Activated T-helper 9 cell treated with anti-CD3 and anti-CD28 coated beads, Interleukin-2, amount 50 U/mL, for 16 hours (primary cell): ENCODE measurements around the gene DCUN1D3.
"Not testable (repeated sequence)": the region's sequence is repeated elsewhere in the genome, so short reads cannot be mapped to it uniquely, and the experiment has no call there.

Experiments used
- DNase-seq: peaks from one replicate; pipeline ENCODE4 v3.0.0-alpha.2; 2020; ENCODE audit warnings: low read depth

The DCUN1D3 gene

GRCh38 chr16:20862162-20862960 lies 37.8 kb downstream of the DCUN1D3 start:
- DNase-seq: no peak

- not testable (repeated sequence) for DNase-seq
These were observed 39.2 kb downstream of the DCUN1D3 start for GRCh38 chr16:20860995-20861394.

GRCh38 chr16:20860361-20860760 lies 39.8 kb downstream of the DCUN1D3 start:
- DNase-seq: no peak

- no peak for DNase-seq
These were observed 40.5 kb downstream of the DCUN1D3 start for GRCh38 chr16:20859699-20860098.

- DNase-seq: no peak
These were observed 40.9 kb downstream of the DCUN1D3 start for GRCh38 chr16:20859229-20859628.

GRCh38 chr16:20857281-20857680 lies 42.9 kb downstream of the DCUN1D3 start:
- no peak for DNase-seq

- no peak for DNase-seq
These were observed 45.2 kb downstream of the DCUN1D3 start for GRCh38 chr16:20854963-20855362.

- DNase-seq: no peak
These were observed 46.1 kb downstream of the DCUN1D3 start for GRCh38 chr16:20853981-20854620.

- DNase-seq: no peak
These were observed 47.0 kb downstream of the DCUN1D3 start for GRCh38 chr16:20853143-20853542.

GRCh38 chr16:20851601-20852000 lies 48.6 kb downstream of the DCUN1D3 start:
- no peak for DNase-seq

GRCh38 chr16:20850981-20851380 lies 49.2 kb downstream of the DCUN1D3 start:
- no peak for DNase-seq

- peak; percentile 54 for DNase-seq
These were observed 50.4 kb downstream of the DCUN1D3 start for GRCh38 chr16:20849589-20850390.

- no peak for DNase-seq
These were observed 52.6 kb downstream of the DCUN1D3 start for GRCh38 chr16:20847550-20847949.

- no peak for DNase-seq
These were observed 53.6 kb downstream of the DCUN1D3 start for GRCh38 chr16:20846551-20846950.

- DNase-seq: no peak
These were observed 54.1 kb downstream of the DCUN1D3 start for GRCh38 chr16:20846030-20846429.

GRCh38 chr16:20844588-20844987 lies 55.6 kb downstream of the DCUN1D3 start:
- no peak for DNase-seq

- no peak for DNase-seq
These were observed 56.1 kb downstream of the DCUN1D3 start for GRCh38 chr16:20844054-20844453.

- no peak for DNase-seq
These were observed 60.7 kb downstream of the DCUN1D3 start for GRCh38 chr16:20839504-20839903.

GRCh38 chr16:20838240-20838639 lies 61.9 kb downstream of the DCUN1D3 start:
- DNase-seq: no peak

- no peak for DNase-seq
These were observed 67.1 kb downstream of the DCUN1D3 start for GRCh38 chr16:20833086-20833485.

- DNase-seq: no peak
These were observed 69.8 kb downstream of the DCUN1D3 start for GRCh38 chr16:20830372-20830771.

GRCh38 chr16:20829536-20829935 lies 70.6 kb downstream of the DCUN1D3 start:
- DNase-seq: no peak

GRCh38 chr16:20826039-20826566 lies 74.1 kb downstream of the DCUN1D3 start:
- DNase-seq: no peak
